T-cell (primary cell): ENCODE measurements around the gene PLA2G3. TPM values are rescaled to one million over a fixed set of nuclear protein-coding genes. Genes with fewer than 3 reads are reported as not detected.
A peak's percentile ranks its signal among the peaks of the same experiment; 100 is the strongest.

ENCODE experiments used
- ATAC-seq, 4 experiments: fragments of 200-7000 bp in 3 of 4; fragments of 150-1000 bp in 1 of 4; cut with Tn5 transposase; replicated peaks in 1 of 4; 1 replicate in 3 of 4; 2 replicates in 1 of 4; pipeline ENCODE4 v1.10.0; 2021; ENCODE audit warnings: moderate library complexity in 3 of 4, mild to moderate bottlenecking in 2 of 4, moderate number of reproducible peaks in 1 of 4
- CTCF ChIA-PET, 2 donors: fragments of 300-600 bp; sonication (Branson Sonifier 250); formaldehyde crosslinking; loops; one replicate each; lab custom pipeline; 2022; ENCODE audit warnings: antibody characterized with exemption in 2 of 2; lab: Charles Lee
- POLR2A ChIA-PET, 2 donors: fragments of 300-600 bp; sonication (Branson Sonifier 250); formaldehyde crosslinking; loops; one replicate each; lab custom pipeline; 2022; ENCODE audit warnings: antibody characterized with exemption in 2 of 2; lab: Charles Lee
- DNase-seq, 35 experiments: peaks; one replicate each; pipeline versions ENCODE4 v3.0.0 to v3.0.0-alpha.2; 2013 to 2023
- H3K27ac ChIP-seq: one replicate; pipeline ENCODE4 v1.5.1; 2013; ENCODE audit warnings: low read length
- H3K27me3 ChIP-seq, 2 experiments: replicated peaks in 1 of 2; 1 replicate in 1 of 2; 2 replicates in 1 of 2; pipeline versions ENCODE4 v1.6.1 to v1.7.0; 2013; ENCODE audit warnings: low read length in 1 of 2, mixed read lengths in 1 of 2; ENCODE audit not compliant: control insufficient read depth in 2 of 2, insufficient read depth in 2 of 2; ENCODE audit errors: extremely low read depth in 1 of 2
- H3K36me3 ChIP-seq, 2 donors: 1 replicate in 1 of 2; 2 replicates in 1 of 2; pipeline versions ENCODE4 v1.6.1 to v1.7.0; 2013; ENCODE audit warnings: low read length in 1 of 2; ENCODE audit not compliant: control insufficient read depth in 2 of 2, insufficient read depth in 1 of 2; ENCODE audit errors: extremely low read depth in 1 of 2
- H3K4me1 ChIP-seq, 2 experiments: 1 replicate in 1 of 2; 2 replicates in 1 of 2; pipeline versions ENCODE4 v1.6.1 to v1.7.0; 2013; ENCODE audit warnings: low read length in 2 of 2, mixed read lengths in 1 of 2; ENCODE audit not compliant: insufficient read depth in 2 of 2, control insufficient read depth in 1 of 2; ENCODE audit errors: extremely low read depth in 1 of 2
- H3K4me3 ChIP-seq, 2 donors: 1 replicate in 1 of 2; 2 replicates in 1 of 2; pipeline versions ENCODE4 v1.5.1 to v1.7.0; 2013; ENCODE audit warnings: mild to moderate bottlenecking in 2 of 2, low read length in 1 of 2, moderate library complexity in 1 of 2; ENCODE audit not compliant: control insufficient read depth in 1 of 2; ENCODE audit errors: extremely low read depth in 1 of 2
- H3K9me3 ChIP-seq: 2 replicates; pipeline ENCODE4 v1.7.0; 2013
- H3K27ac Mint-ChIP-seq, 2 donors: one replicate each; pipeline ENCODE4 v1.8.0; 2020 to 2021; ENCODE audit warnings: mild to moderate bottlenecking in 2 of 2, mixed read lengths in 2 of 2
- H3K27me3 Mint-ChIP-seq, 2 donors: one replicate each; pipeline ENCODE4 v1.8.0; 2021 to 2022; ENCODE audit warnings: mixed read lengths in 2 of 2
- H3K36me3 Mint-ChIP-seq: one replicate; pipeline ENCODE4 v1.8.0; 2021; ENCODE audit warnings: mixed read lengths
- H3K4me1 Mint-ChIP-seq, 3 donors: one replicate each; pipeline ENCODE4 v1.8.0; 2020 to 2022; ENCODE audit warnings: mixed read lengths in 3 of 3, mild to moderate bottlenecking in 1 of 3
- H3K4me3 Mint-ChIP-seq, 3 donors: one replicate each; pipeline ENCODE4 v1.8.0; 2020 to 2022; ENCODE audit warnings: mild to moderate bottlenecking in 3 of 3, mixed read lengths in 3 of 3, moderate library complexity in 3 of 3
- H3K9me3 Mint-ChIP-seq, 3 donors: one replicate each; pipeline ENCODE4 v1.8.0; 2020 to 2022; ENCODE audit warnings: mixed read lengths in 3 of 3
- WGBS: methylation state at CpG from one replicate; pipeline ENCODE4 v1.1.5; 2013; ENCODE audit warnings: missing lambda C conversion rate; ENCODE audit not compliant: insufficient coverage; 5-methylcytosine and 5-hydroxymethylcytosine counted together
- total RNA-seq, 35 experiments: library from RNA in 6 of 35; stranded (reverse) in 6 of 35; fragments of 120-200 nt in 1 of 35; gene quantifications; one replicate each; pipeline versions ENCODE4 v1.2.1 to v1.2.4 and lab custom pipeline; 2013 to 2026

Gene PLA2G3
- total RNA-seq, 5 donors from 2014 or later (not counting 1 experiment from before 2014, with no cell fraction given): not detected

DNA sequence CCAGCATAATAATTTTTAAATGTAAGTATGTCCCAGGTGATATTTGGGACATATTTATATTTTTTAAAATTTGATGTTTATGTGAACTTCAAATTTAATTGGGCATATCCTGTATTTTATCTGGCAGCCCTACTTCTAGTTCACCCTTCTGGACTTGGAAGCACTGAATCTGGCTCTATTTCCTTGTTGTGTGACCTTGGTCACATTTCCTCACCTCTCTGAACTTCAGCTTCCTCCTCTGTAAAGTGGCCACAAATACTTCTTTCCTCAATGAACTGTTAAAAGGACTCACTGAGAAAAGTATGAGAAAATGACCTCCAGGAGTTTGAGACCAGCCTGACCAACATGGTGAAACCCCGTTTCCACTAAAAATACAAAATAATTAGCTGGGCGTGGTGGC lies 11.6 kb upstream of the PLA2G3 start:
- 100% methylated on average over 1 of the region's 2 CpGs for WGBS

DNA sequence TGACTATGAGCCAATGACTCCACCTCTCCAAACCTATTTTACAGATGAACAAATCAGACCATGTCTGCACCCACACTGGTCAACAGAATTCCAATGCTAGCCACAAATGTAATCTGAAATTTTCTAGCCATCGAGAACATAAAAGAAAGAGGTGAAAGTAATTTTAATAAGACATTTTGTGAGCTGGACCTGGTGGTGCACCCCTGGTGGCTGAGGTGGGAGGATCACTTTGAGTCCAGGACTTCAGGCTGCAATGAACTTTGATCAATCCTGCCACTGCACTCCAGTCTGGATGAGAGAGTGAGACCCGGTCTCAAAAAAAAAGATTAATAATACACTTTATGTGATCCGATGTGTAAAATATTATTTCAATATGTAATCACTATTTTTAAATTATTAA lies 10.3 kb upstream of the PLA2G3 start:
- ATAC-seq (no peak), DNase-seq (no peak)
- H3K27me3 Mint-ChIP-seq: peaks cover 8 to 9% of the 10 kb centered on the region in 2 donors
- no peak overlapping the region for H3K4me3 ChIP-seq
- no peak overlapping the region for H3K4me3 Mint-ChIP-seq
- POLR2A ChIA-PET: no interaction called here
- H3K9me3 Mint-ChIP-seq: peaks cover 0 to 3% (median 0%) of the 10 kb centered on the region in 3 donors
- peaks cover 0 to 12% of the 10 kb centered on the region in 2 experiments for H3K27me3 ChIP-seq
- H3K36me3 Mint-ChIP-seq: no peaks in the 10 kb centered on the region
- no peaks in the 10 kb centered on the region for H3K4me1 Mint-ChIP-seq
- no peak overlapping the region for H3K27ac Mint-ChIP-seq
- no peaks in the 10 kb centered on the region for H3K9me3 ChIP-seq
- 100% methylated on average over 1 of the region's 3 CpGs for WGBS
- H3K36me3 ChIP-seq: no peaks in the 10 kb centered on the region
- no peak overlapping the region for H3K27ac ChIP-seq
- no peaks in the 10 kb centered on the region for H3K4me1 ChIP-seq
- CTCF ChIA-PET: interaction anchor here in 1 of 2 donors (0.6 kb wide), 1 partner anchor 96 kb away, joined by 4 read pairs; no protein-coding TSS in a partner anchor

More for the DNA sequence above, 11.6 kb upstream of the PLA2G3 start:
- peaks cover 0 to 3% (median 0%) of the 10 kb centered on the region in 3 donors for H3K9me3 Mint-ChIP-seq
- Histone ChIP-seq H3K27ac (no peak overlapping the region), H3K27me3 (peaks cover 0 to 12% of the 10 kb centered on the region in 2 experiments), H3K36me3 (no peaks in the 10 kb centered on the region), H3K4me3 (no peak overlapping the region), H3K9me3 (no peaks in the 10 kb centered on the region), H3K4me1 (no peaks in the 10 kb centered on the region)
- ATAC-seq (no peak), DNase-seq (no peak)
- peaks cover 8 to 9% of the 10 kb centered on the region in 2 donors for H3K27me3 Mint-ChIP-seq
- POLR2A ChIA-PET: no interaction called here
- no peaks in the 10 kb centered on the region for H3K4me1 Mint-ChIP-seq
- no peak overlapping the region for H3K27ac Mint-ChIP-seq
- no peaks in the 10 kb centered on the region for H3K36me3 Mint-ChIP-seq
- CTCF ChIA-PET: no interaction called here
- H3K4me3 Mint-ChIP-seq: no peak overlapping the region

DNA sequence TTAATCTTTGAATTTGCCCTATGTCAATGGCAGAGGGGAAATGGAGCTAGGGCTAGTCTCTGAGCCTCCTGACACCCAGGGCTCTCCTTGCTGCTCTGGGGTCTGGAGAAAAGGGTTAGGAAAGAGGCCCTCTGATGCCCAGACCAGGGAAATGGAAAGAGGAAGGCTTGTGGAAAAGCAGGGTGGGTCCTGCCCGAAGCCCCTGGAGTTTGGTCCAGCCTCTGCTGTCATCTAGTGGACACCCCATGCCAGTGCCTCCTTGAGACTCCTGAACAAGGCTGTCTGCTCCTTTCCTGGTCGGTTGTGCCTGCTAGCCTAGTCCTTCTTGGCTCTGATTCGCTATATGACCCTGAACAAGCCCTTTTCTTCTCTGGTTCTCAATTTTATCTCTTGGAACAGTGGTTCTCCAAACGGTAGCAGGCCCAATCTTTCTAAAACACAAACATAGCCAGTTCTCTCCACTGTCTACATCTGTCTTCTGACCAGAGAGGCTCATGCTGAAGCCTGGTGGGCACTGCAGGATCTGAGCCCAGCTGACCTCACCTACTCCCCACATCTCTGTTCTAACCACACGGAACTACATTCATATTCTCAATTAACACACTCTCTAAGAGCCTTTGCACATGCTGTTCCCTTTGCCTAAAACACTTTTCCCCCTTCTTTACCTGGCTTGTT lies 8.8 kb upstream of the PLA2G3 start:
- 16% methylated on average over 4 of the region's 5 CpGs for WGBS
- Mint-ChIP-seq H3K27me3 (peaks cover 8 to 9% of the 10 kb centered on the region in 2 donors), H3K9me3 (peaks cover 0 to 9% (median 9%) of the 10 kb centered on the region in 3 donors), H3K4me1 (no peaks in the 10 kb centered on the region), H3K36me3 (no peaks in the 10 kb centered on the region), H3K27ac (no peak overlapping the region), H3K4me3 (no peak overlapping the region)
- H3K27ac ChIP-seq: no peak overlapping the region
- ATAC-seq (peak in 2 of 4 experiments; percentile 51 to 67), DNase-seq (peak in 12 of 35 experiments; percentile 3 to 44 (median 12))
- H3K9me3 ChIP-seq: no peaks in the 10 kb centered on the region
- peaks cover 0 to 12% of the 10 kb centered on the region in 2 experiments for H3K27me3 ChIP-seq
- POLR2A ChIA-PET: no interaction called here
- no peaks in the 10 kb centered on the region for H3K36me3 ChIP-seq
- CTCF ChIA-PET: interaction anchor here in 1 of 2 donors (0.6 to 0.7 kb wide), 2 partner anchors 33 to 58 kb away, joined by 3 read pairs; no protein-coding TSS in a partner anchor
- no peak overlapping the region for H3K4me3 ChIP-seq
- no peaks in the 10 kb centered on the region for H3K4me1 ChIP-seq

DNA sequence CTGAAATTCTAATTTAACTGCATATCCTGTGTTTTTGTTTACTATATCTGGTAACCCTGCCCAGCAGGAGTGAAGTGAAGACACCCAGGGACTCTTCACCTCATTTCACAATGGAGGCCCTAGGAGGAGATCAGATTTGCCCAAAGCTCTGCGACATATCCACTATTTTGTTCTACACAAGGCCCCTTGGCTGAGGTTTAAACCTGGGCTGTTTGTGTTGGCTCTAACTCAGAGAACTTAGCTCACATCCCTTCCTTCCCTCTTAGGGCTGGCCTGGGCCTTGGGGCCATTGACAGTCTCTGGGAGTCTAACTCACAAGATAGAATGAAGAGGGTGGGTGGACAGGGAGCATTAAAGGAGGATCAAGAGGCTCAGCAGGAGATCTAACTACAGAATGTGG lies 8.2 kb upstream of the PLA2G3 start:
- no peaks in the 10 kb centered on the region for H3K4me1 Mint-ChIP-seq
- ATAC-seq: no peak

DNA sequence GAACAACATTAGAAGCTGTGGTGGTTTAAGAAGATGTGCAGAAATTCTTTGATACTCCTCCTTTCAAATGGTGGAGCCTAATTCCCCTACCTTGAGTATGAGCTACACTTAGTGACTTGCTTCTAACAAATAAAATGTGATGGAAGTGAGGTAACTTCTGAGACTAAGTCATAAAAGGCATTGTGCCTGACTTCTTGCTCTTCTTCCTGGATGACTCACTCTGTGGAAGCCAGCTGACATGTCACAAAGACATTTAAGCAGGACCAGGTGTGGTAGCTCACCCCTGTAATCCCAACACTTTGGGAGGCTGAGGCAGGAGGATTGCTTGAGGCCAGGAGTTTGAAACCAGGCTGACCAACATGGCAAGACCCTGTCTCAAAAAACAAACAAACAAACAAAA lies 3.9 kb upstream of the PLA2G3 start:
- Histone ChIP-seq H3K4me1 (no peaks in the 10 kb centered on the region), H3K27me3 (peaks cover 0 to 16% of the 10 kb centered on the region in 2 experiments), H3K27ac (no peak overlapping the region), H3K4me3 (no peak overlapping the region), H3K9me3 (no peaks in the 10 kb centered on the region), H3K36me3 (no peaks in the 10 kb centered on the region)
- peaks cover 0 to 9% (median 9%) of the 10 kb centered on the region in 3 donors for H3K9me3 Mint-ChIP-seq
- no peak for DNase-seq
- no peaks in the 10 kb centered on the region for H3K4me1 Mint-ChIP-seq
- POLR2A ChIA-PET: no interaction called here
- peaks cover 2 to 5% of the 10 kb centered on the region in 2 donors for H3K27me3 Mint-ChIP-seq
- CTCF ChIA-PET: interaction anchor here in 1 of 2 donors (0.6 kb wide), 1 partner anchor 88 kb away, joined by 9 read pairs; no protein-coding TSS in a partner anchor
- H3K36me3 Mint-ChIP-seq: no peaks in the 10 kb centered on the region
- H3K27ac Mint-ChIP-seq: no peak overlapping the region
- H3K4me3 Mint-ChIP-seq: no peak overlapping the region
- no peak for ATAC-seq

More for the DNA sequence above, 8.2 kb upstream of the PLA2G3 start:
- Mint-ChIP-seq H3K9me3 (peaks cover 0 to 9% (median 9%) of the 10 kb centered on the region in 3 donors), H3K4me3 (no peak overlapping the region), H3K27ac (no peak overlapping the region), H3K27me3 (peaks cover 8 to 9% of the 10 kb centered on the region in 2 donors), H3K36me3 (no peaks in the 10 kb centered on the region)
- H3K9me3 ChIP-seq: no peaks in the 10 kb centered on the region
- no peaks in the 10 kb centered on the region for H3K4me1 ChIP-seq
- peaks cover 0 to 11% of the 10 kb centered on the region in 2 experiments for H3K27me3 ChIP-seq
- no peaks in the 10 kb centered on the region for H3K36me3 ChIP-seq
- DNase-seq: no peak
- ChIA-PET POLR2A (no interaction called here), CTCF (interaction anchor here in 1 of 2 donors (0.6 to 0.7 kb wide), 2 partner anchors 33 to 59 kb away, joined by 3 read pairs; no protein-coding TSS in a partner anchor)
- H3K4me3 ChIP-seq: no peak overlapping the region
- H3K27ac ChIP-seq: no peak overlapping the region
- WGBS: 100% methylated on average over 1 of the region's 1 CpG

DNA sequence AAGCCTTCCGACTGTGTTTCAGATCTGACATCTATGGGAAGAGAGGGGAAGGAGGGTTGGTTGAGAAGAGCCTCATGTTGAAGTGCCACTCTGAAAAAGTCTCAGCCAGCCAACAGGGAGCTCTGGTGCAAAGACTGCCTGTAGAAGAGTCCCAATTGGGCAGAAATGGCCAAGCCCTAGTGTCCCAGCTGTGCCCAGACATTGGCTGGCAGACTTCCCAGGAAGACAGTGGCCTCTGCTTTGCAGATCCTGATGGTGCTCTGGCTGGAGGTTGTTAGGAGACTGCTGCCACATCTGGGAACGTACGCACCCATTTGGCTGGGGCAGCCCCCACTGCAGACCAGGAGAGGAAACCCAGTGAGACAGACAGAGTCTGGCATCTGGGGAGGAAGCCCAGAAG lies 3.2 kb upstream of the PLA2G3 start:
- Histone ChIP-seq H3K9me3 (no peaks in the 10 kb centered on the region), H3K36me3 (no peaks in the 10 kb centered on the region), H3K27ac (no peak overlapping the region), H3K4me3 (no peak overlapping the region), H3K4me1 (no peaks in the 10 kb centered on the region), H3K27me3 (peaks cover 0 to 18% of the 10 kb centered on the region in 2 experiments)
- no peaks in the 10 kb centered on the region for H3K36me3 Mint-ChIP-seq
- DNase-seq (no peak), ATAC-seq (no peak)
- H3K9me3 Mint-ChIP-seq: peaks cover 0 to 9% (median 9%) of the 10 kb centered on the region in 3 donors
- WGBS: 92% methylated on average over 3 of the region's 3 CpGs
- H3K27me3 Mint-ChIP-seq: peaks cover 2 to 4% of the 10 kb centered on the region in 2 donors
- no peak overlapping the region for H3K4me3 Mint-ChIP-seq
- ChIA-PET CTCF (no interaction called here), POLR2A (no interaction called here)
- no peak overlapping the region for H3K27ac Mint-ChIP-seq
- no peaks in the 10 kb centered on the region for H3K4me1 Mint-ChIP-seq
